ENCODE results near the gene CTSE. TPM values are rescaled to one million over a fixed set of nuclear protein-coding genes. Genes with fewer than 3 reads are reported as not detected.

The CTSE gene
- total and polyA plus RNA-seq, 3 experiments from 2014 or later, result not detected

GRCh38 chr1:206040328-206040727 is 16.6 kb upstream of the CTSE start:
- H3K27me3 Mint-ChIP-seq, result peaks cover 3 to 25% of the 10 kb centered on the region in 2 donors
- CTCF ChIA-PET, result no interaction called here
- no peak overlapping the region for H3K4me3 Mint-ChIP-seq

GRCh38 chr1:206039046-206039973 is 15.6 kb upstream of the CTSE start:
- no peaks in the 10 kb centered on the region for H3K36me3 ChIP-seq (ENCODE audit: insufficient read depth, low read length)
- H3K36me3 Mint-ChIP-seq, result no peaks in the 10 kb centered on the region
- H3K9me3 ChIP-seq (ENCODE audit: low read length), result no peaks in the 10 kb centered on the region
- no peak for DNase-seq
- ChIA-PET CTCF (no interaction called here), POLR2A (no interaction called here)
- no peak overlapping the region for H3K4me3 Mint-ChIP-seq
- H3K4me1 Mint-ChIP-seq, result peaks cover 11 to 18% (median 16%) of the 10 kb centered on the region in 3 donors
- H3K9me3 Mint-ChIP-seq, result no peaks in the 10 kb centered on the region
- no peaks in the 10 kb centered on the region for H3K27me3 ChIP-seq (ENCODE audit: insufficient read depth, low read length, poor library complexity, severe bottlenecking)
- no peaks in the 10 kb centered on the region for H3K4me1 ChIP-seq (ENCODE audit: insufficient read depth, low read length)
- peaks cover 3 to 30% of the 10 kb centered on the region in 2 donors for H3K27me3 Mint-ChIP-seq
- peak overlapping the region; percentile 9 to 95 (median 28) for H3K27ac Mint-ChIP-seq
- no peak overlapping the region for H3K27ac ChIP-seq (ENCODE audit: low read depth, low read length)
- no peak overlapping the region for H3K4me3 ChIP-seq (ENCODE audit: low read length)

More at GRCh38 chr1:206040328-206040727, 16.6 kb upstream of the CTSE start:
- Histone ChIP-seq H3K4me3 (ENCODE audit: low read length) (no peak overlapping the region), H3K4me1 (ENCODE audit: insufficient read depth, low read length) (no peaks in the 10 kb centered on the region), H3K36me3 (ENCODE audit: insufficient read depth, low read length) (no peaks in the 10 kb centered on the region), H3K27ac (ENCODE audit: low read depth, low read length) (no peak overlapping the region), H3K9me3 (ENCODE audit: low read length) (no peaks in the 10 kb centered on the region), H3K27me3 (ENCODE audit: insufficient read depth, low read length, poor library complexity, severe bottlenecking) (no peaks in the 10 kb centered on the region)
- POLR2A ChIA-PET, result no interaction called here
- H3K27ac Mint-ChIP-seq, result peak overlapping the region in 1 of 8 donors; percentile 89
- H3K9me3 Mint-ChIP-seq, result no peaks in the 10 kb centered on the region
- no peaks in the 10 kb centered on the region for H3K36me3 Mint-ChIP-seq
- peaks cover 11 to 18% (median 13%) of the 10 kb centered on the region in 3 donors for H3K4me1 Mint-ChIP-seq
- DNase-seq, result no peak

- no peaks in the 10 kb centered on the region for H3K27me3 ChIP-seq (ENCODE audit: insufficient read depth, low read length, poor library complexity, severe bottlenecking)
- H3K27me3 Mint-ChIP-seq, result peaks cover 3 to 32% of the 10 kb centered on the region in 2 donors
- no peak overlapping the region for H3K4me3 Mint-ChIP-seq
- no peaks in the 10 kb centered on the region for H3K4me1 ChIP-seq (ENCODE audit: insufficient read depth, low read length)
- no peak overlapping the region for H3K27ac Mint-ChIP-seq
- CTCF ChIA-PET, result interaction anchor here (1.5 kb wide), 1 partner anchor 17 kb away, joined by 3 read pairs; no protein-coding TSS in a partner anchor
- no peak for DNase-seq
- POLR2A ChIA-PET, result no interaction called here
- no peaks in the 10 kb centered on the region for H3K36me3 Mint-ChIP-seq
- H3K4me3 ChIP-seq (ENCODE audit: low read length), result no peak overlapping the region
- H3K36me3 ChIP-seq (ENCODE audit: insufficient read depth, low read length), result no peaks in the 10 kb centered on the region
- H3K27ac ChIP-seq (ENCODE audit: low read depth, low read length), result no peak overlapping the region
- no peaks in the 10 kb centered on the region for H3K9me3 ChIP-seq (ENCODE audit: low read length)
- no peaks in the 10 kb centered on the region for H3K9me3 Mint-ChIP-seq
- H3K4me1 Mint-ChIP-seq, result peaks cover 11 to 18% (median 16%) of the 10 kb centered on the region in 3 donors
These were observed 13.9 kb upstream of the CTSE start for GRCh38 chr1:206037581-206037980.

- Histone ChIP-seq H3K27me3 (ENCODE audit: insufficient read depth, low read length, poor library complexity, severe bottlenecking) (no peaks in the 10 kb centered on the region), H3K4me3 (ENCODE audit: low read length) (no peak overlapping the region), H3K36me3 (ENCODE audit: insufficient read depth, low read length) (no peaks in the 10 kb centered on the region), H3K27ac (ENCODE audit: low read depth, low read length) (no peak overlapping the region), H3K4me1 (ENCODE audit: insufficient read depth, low read length) (no peaks in the 10 kb centered on the region), H3K9me3 (ENCODE audit: low read length) (no peaks in the 10 kb centered on the region)
- H3K9me3 Mint-ChIP-seq, result no peaks in the 10 kb centered on the region
- ChIA-PET POLR2A (no interaction called here), CTCF (interaction anchor here (1.5 kb wide), 1 partner anchor 16 kb away, joined by 3 read pairs; no protein-coding TSS in a partner anchor)
- H3K4me1 Mint-ChIP-seq, result peaks cover 11 to 18% (median 16%) of the 10 kb centered on the region in 3 donors
- no peaks in the 10 kb centered on the region for H3K36me3 Mint-ChIP-seq
- H3K4me3 Mint-ChIP-seq, result no peak overlapping the region
- peak overlapping the region in 1 of 8 donors; percentile 42 for H3K27ac Mint-ChIP-seq
- H3K27me3 Mint-ChIP-seq, result peaks cover 6 to 32% of the 10 kb centered on the region in 2 donors
- no peak for DNase-seq
These were observed 13.2 kb upstream of the CTSE start for GRCh38 chr1:206036663-206037455.

- ChIA-PET POLR2A (no interaction called here), CTCF (no interaction called here)
- Histone ChIP-seq H3K4me1 (ENCODE audit: insufficient read depth, low read length) (no peaks in the 10 kb centered on the region), H3K9me3 (ENCODE audit: low read length) (no peaks in the 10 kb centered on the region), H3K27ac (ENCODE audit: low read depth, low read length) (no peak overlapping the region), H3K36me3 (ENCODE audit: insufficient read depth, low read length) (no peaks in the 10 kb centered on the region), H3K27me3 (ENCODE audit: insufficient read depth, low read length, poor library complexity, severe bottlenecking) (no peaks in the 10 kb centered on the region), H3K4me3 (ENCODE audit: low read length) (no peak overlapping the region)
- Mint-ChIP-seq H3K27ac (peak overlapping the region in 1 of 8 donors; percentile 21), H3K27me3 (peaks cover 6 to 36% of the 10 kb centered on the region in 2 donors), H3K4me1 (peaks cover 14 to 20% (median 19%) of the 10 kb centered on the region in 3 donors), H3K9me3 (no peaks in the 10 kb centered on the region), H3K4me3 (peak overlapping the region in 1 of 7 donors; percentile 42), H3K36me3 (no peaks in the 10 kb centered on the region)
- DNase-seq, result no peak
These were observed 11.3 kb upstream of the CTSE start for GRCh38 chr1:206035027-206035426.

- Histone ChIP-seq H3K27me3 (ENCODE audit: insufficient read depth, low read length, poor library complexity, severe bottlenecking) (no peaks in the 10 kb centered on the region), H3K9me3 (ENCODE audit: low read length) (no peaks in the 10 kb centered on the region), H3K4me1 (ENCODE audit: insufficient read depth, low read length) (no peaks in the 10 kb centered on the region), H3K36me3 (ENCODE audit: insufficient read depth, low read length) (no peaks in the 10 kb centered on the region), H3K27ac (ENCODE audit: low read depth, low read length) (no peak overlapping the region), H3K4me3 (ENCODE audit: low read length) (no peak overlapping the region)
- no peak overlapping the region for H3K4me3 Mint-ChIP-seq
- no peaks in the 10 kb centered on the region for H3K36me3 Mint-ChIP-seq
- ChIA-PET POLR2A (no interaction called here), CTCF (interaction anchor here (0.7 to 2.2 kb wide), 3 partner anchors 29 to 74 kb away, joined by 3 to 11 read pairs (median 3); no protein-coding TSS in a partner anchor)
- DNase-seq, result no peak
- H3K4me1 Mint-ChIP-seq, result peaks cover 3 to 7% (median 5%) of the 10 kb centered on the region in 3 donors
- peak overlapping the region in 1 of 8 donors; percentile 3 for H3K27ac Mint-ChIP-seq
- no peaks in the 10 kb centered on the region for H3K9me3 Mint-ChIP-seq
- H3K27me3 Mint-ChIP-seq, result peaks cover 6 to 47% of the 10 kb centered on the region in 2 donors
These were observed 8.9 kb upstream of the CTSE start for GRCh38 chr1:206032380-206033140.

GRCh38 chr1:206030714-206031113 is 7.0 kb upstream of the CTSE start:
- H3K36me3 Mint-ChIP-seq, result no peaks in the 10 kb centered on the region

More at GRCh38 chr1:206030714-206031113, 7.0 kb upstream of the CTSE start:
- H3K36me3 ChIP-seq (ENCODE audit: insufficient read depth, low read length), result no peaks in the 10 kb centered on the region
- H3K4me3 ChIP-seq (ENCODE audit: low read length), result no peak overlapping the region
- no peak overlapping the region for H3K4me3 Mint-ChIP-seq
- H3K4me1 ChIP-seq (ENCODE audit: insufficient read depth, low read length), result no peaks in the 10 kb centered on the region
- no peaks in the 10 kb centered on the region for H3K9me3 Mint-ChIP-seq
- H3K27me3 ChIP-seq (ENCODE audit: insufficient read depth, low read length, poor library complexity, severe bottlenecking), result no peaks in the 10 kb centered on the region
- ChIA-PET CTCF (interaction anchor here (0.7 to 2.2 kb wide), 10 partner anchors 12 to 80 kb away, joined by 3 to 11 read pairs (median 4); no protein-coding TSS in a partner anchor), POLR2A (no interaction called here)
- H3K27me3 Mint-ChIP-seq, result peaks cover 8 to 46% of the 10 kb centered on the region in 2 donors
- H3K27ac Mint-ChIP-seq, result no peak overlapping the region
- peak; percentile 30 to 62 (median 38) for DNase-seq
- no peak overlapping the region for H3K27ac ChIP-seq (ENCODE audit: low read depth, low read length)
- H3K9me3 ChIP-seq (ENCODE audit: low read length), result no peaks in the 10 kb centered on the region
- peaks cover 3 to 7% (median 5%) of the 10 kb centered on the region in 3 donors for H3K4me1 Mint-ChIP-seq
